KOPT-K1 (cell line): ENCODE data around the gene LAPTM5.

Experiments used
- H3K27ac ChIP-seq: fragments of 200-600 bp; sonication (generic); 2 replicates; pipeline ENCODE4 v1.5.1; 2016; ENCODE audit warnings: antibody characterized with exemption, mild to moderate bottlenecking, low read depth, low read length; ENCODE audit not compliant: poor library complexity, severe bottlenecking
- H3K36me3 ChIP-seq: fragments of 200-600 bp; sonication (generic); 2 replicates; pipeline ENCODE4 v1.5.1; 2017; ENCODE audit warnings: antibody characterized with exemption, mild to moderate bottlenecking, low read length, moderate library complexity; ENCODE audit not compliant: insufficient read depth
- H3K9me3 ChIP-seq: fragments of 200-600 bp; sonication (generic); 2 replicates; pipeline ENCODE4 v1.5.1; 2017; ENCODE audit warnings: antibody characterized with exemption, low read length, mild to moderate bottlenecking; ENCODE audit not compliant: insufficient read depth, poor library complexity, severe bottlenecking

The LAPTM5 gene

DNA sequence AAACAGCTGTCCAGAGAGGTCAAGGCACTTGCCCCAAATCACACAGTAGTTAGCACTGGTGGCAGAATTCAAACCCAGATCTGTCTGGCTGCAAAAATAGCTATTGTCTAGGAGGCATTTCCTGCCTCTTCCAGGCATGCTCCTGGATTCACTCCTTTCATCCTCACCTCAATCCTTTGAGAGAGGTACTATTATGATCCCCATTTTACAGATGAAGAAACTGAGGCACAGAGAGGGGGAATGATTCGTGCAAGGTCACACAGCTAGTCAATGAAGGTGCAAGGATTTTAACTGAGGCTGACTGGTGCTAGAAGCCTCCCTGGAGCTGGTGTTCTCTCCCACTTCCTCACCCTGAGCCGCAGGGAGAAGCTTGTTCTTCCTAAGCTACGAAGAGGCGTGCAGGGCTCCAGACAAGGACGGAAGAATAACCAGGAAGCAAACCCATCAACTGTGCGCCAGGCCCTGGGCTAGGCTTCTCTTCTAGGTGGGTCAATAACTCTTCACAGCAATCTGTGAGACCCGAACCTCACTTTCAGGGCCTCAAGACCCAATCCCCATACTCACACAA lies 631 bp upstream of the LAPTM5 start:
- H3K36me3 ChIP-seq = peaks cover 15% of the 10 kb centered on the region
- H3K27ac ChIP-seq = peak overlapping the region; percentile 95
- H3K9me3 ChIP-seq = no peaks in the 10 kb centered on the region

DNA sequence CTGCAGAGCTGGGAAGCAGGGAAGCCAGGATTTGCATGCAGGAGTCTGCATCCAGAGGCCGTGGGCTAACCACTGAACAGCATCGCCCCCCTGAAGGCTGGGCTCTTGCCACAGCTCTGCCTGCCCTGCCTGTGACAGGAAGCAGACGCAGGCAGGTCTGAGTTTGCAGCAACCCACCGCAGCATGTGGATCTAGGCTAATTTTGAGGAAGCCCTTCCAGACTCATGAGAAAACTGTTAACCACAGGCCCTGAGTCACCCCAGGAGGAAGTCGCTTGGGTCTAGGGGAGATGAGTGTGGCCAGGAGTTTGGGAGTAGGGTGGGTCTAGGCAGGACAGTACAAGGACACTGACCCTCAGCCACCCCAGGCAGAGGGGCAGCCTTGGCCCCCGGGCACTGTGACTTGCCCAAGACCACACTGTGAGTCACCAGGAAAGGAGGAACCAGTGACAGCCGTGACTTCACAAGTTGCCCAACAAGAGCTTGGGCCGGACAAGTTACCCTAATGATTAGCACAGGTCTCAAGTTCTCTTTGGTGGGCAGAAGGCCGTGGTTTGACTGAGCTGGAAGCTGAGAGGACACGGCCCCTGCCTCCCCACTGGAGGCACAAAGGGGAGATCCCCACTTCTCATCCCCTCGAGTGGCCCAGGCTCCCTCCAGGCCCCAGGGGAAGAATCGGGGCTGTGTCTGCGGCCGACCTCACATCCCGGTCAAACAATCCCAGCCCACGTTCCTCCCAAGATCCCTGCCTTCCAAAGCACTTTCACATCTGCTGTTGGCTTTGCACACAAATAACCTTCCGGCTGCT lies 826 bp downstream of the LAPTM5 start:
- peak overlapping the region; percentile 95 for H3K27ac ChIP-seq
- peaks cover 26% of the 10 kb centered on the region for H3K36me3 ChIP-seq
- H3K9me3 ChIP-seq = no peaks in the 10 kb centered on the region

DNA sequence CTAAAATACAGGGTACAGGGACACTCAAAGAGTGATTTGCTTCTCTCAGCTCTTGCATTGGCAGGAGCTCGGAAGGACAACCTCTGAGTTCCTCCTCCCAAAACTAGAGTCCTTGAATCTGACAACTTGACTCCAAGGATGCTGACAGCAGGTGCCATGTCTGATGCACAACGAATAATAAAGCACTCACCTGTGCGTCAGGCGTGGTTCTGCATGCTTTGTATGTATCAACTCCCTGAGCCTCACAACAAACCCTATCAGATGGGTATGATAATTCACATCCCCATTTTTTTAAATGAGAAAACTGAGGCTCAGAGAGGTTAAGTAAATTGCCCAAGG lies 1.4 kb downstream of the LAPTM5 start:
- Histone ChIP-seq H3K9me3 (no peaks in the 10 kb centered on the region), H3K27ac (peak overlapping the region; percentile 95), H3K36me3 (peaks cover 28% of the 10 kb centered on the region)

DNA sequence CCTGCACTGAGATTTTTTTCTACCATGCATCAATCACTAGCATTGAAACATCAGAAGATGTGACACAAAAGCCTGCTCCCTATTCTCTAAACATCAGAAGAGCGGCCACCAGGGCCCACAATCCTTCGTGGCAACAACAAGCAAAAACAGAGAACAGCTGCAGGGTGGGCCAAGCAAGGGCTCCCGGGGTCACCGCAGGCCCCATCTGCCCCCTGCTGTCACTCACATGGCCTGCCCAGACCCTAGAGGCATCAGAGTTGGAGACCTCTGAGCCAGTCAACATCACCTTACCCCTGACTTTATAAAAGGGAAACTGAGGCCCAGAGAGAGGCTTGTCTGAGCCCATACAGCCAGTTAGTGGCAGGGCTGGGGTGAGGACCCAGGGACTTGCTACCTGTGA lies 1.8 kb downstream of the LAPTM5 start:
- Histone ChIP-seq H3K9me3 (no peaks in the 10 kb centered on the region), H3K27ac (peak overlapping the region; percentile 95), H3K36me3 (peaks cover 28% of the 10 kb centered on the region)

DNA sequence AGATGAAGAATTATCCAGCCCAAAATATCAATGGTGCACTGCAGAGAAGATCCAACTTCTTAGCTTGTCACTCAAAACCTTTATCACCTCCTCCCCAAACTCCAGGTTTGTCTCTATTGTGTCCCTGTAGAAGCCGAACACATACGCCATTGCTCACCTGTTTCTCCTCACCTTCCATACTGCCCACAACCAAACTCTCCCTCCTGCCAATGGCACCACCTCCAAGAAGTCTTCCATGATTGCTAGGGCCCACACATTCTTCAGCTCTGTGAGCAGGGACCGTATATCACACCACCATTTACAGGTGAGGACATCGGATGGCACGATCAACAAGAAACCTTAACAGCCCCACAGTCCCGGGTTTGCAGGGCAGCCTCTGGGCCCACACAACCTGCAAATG lies 2.2 kb downstream of the LAPTM5 start:
- Histone ChIP-seq H3K36me3 (peaks cover 28% of the 10 kb centered on the region), H3K27ac (peak overlapping the region; percentile 95), H3K9me3 (no peaks in the 10 kb centered on the region)

DNA sequence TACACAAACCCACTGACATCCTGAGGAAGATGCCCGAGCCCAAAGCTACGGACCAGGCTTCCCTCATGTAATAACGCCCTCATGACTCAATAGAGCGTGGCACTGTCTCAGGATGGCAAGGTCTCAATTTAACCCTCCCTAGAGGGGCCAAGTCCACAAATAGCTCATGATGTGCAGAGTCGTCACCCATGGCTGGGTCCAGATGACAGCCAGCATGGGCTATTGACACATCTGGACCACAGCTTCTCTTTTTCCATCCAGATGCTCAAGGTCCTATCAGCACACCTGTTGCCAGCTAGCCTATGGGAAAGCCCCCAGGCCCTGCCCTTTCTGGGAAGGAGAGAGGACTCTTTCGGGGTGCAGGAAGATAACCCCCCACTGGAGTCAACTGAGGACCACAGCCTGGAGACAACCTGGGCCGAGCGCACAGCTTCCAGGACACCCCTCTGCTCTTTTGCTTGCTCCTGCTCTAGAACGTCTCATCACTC lies 2.8 kb downstream of the LAPTM5 start:
- Histone ChIP-seq H3K27ac (peak overlapping the region; percentile 95), H3K9me3 (no peaks in the 10 kb centered on the region), H3K36me3 (peaks cover 28% of the 10 kb centered on the region)

DNA sequence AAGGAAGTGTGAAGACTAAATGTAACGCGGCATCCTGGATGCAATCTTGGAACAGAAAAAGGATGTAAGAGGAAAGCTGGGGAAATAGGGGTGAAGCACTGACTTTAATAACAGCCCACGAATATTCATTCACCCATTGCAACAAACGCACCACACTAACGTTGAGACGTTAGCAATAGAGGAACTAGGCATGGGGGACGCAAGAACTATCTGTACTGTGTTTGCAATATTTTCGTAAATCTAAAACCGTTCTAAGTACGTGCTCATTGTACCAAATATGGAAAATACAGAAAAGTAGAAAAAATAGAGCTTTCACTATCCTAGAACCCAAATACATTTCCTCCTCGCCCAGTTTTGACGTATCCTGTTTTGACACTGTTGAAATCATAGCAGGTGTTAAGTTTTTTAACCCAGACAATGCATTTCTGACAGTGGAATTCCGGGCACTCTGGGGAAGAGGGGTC lies 3.9 kb downstream of the LAPTM5 start:
- Histone ChIP-seq H3K9me3 (no peaks in the 10 kb centered on the region), H3K36me3 (peaks cover 37% of the 10 kb centered on the region), H3K27ac (no peak overlapping the region)

DNA sequence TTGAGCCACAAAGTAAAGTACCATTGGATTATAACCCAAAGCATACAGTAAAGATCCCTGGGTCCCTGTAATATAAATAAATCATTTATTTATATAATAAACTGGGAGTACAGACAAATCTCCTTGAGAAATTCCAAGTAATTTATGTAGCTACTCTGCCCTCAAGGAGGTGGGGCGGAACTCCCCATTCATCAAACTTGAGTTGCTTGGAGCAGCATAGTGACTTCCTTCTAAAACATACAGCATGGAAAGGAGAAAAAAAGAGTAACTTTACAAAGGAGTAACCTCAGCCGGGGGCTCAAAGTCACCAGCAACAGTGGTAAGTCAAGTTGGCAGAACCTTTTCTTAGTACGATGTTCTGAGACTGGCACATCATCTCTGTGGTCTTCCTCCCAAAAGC lies 4.5 kb downstream of the LAPTM5 start:
- Histone ChIP-seq H3K36me3 (peaks cover 43% of the 10 kb centered on the region), H3K27ac (no peak overlapping the region), H3K9me3 (no peaks in the 10 kb centered on the region)

DNA sequence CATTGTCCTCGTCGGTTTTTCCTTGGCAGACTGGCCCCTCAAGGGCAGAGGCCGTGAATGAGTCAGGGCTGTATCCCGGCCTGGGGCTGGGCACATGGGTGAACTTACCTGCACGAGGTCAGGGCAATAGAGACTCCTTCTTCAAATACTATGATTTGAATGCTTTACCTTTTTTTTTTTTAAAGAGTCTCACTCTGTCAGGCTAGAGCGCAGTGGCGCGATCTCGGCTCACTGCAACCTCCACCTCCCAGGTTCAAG lies 5.0 kb downstream of the LAPTM5 start:
- no peaks in the 10 kb centered on the region for H3K9me3 ChIP-seq
- H3K36me3 ChIP-seq = peaks cover 48% of the 10 kb centered on the region
- peak overlapping the region; percentile 9 for H3K27ac ChIP-seq

DNA sequence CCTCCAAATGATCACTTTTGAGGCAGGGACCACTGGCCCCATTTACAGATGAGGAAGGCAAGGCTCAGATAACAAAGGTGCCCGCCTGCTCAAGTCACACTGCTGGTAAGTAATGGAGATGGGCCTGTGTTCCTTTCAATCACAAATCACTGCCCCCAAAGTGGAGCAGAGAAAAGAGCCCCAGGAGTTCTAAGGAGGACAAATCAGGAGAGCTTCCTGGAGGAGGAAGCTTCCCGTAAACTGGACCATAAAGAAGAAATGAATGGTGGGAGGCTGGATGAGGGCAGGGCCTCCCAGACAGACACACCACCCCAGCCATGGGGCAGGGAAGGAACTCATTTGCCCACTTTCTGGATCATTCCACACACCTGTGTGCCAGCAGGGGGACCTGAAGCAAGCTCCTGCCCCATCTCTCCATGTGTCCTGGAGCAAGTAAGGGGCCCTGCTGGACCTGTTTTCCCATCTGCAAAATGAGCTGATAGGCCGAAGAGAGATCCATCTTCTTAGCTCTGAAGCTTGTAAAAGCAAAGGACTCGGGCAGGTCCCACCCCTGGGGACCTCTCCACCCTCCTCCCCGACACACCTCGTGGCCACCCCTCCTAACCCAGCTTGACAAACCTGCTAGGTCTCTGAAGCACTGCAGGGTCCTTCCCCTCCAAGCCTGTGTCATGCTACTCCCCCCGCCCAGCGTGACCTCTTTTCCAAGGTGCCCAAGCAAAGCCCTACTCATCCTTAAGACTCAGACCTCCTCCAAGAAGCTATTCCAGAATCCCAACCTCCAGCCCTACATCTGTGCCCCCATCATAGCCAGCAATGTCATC lies 5.5 kb downstream of the LAPTM5 start:
- H3K27ac ChIP-seq = peak overlapping the region; percentile 87
- H3K9me3 ChIP-seq = no peaks in the 10 kb centered on the region
- peaks cover 53% of the 10 kb centered on the region for H3K36me3 ChIP-seq

DNA sequence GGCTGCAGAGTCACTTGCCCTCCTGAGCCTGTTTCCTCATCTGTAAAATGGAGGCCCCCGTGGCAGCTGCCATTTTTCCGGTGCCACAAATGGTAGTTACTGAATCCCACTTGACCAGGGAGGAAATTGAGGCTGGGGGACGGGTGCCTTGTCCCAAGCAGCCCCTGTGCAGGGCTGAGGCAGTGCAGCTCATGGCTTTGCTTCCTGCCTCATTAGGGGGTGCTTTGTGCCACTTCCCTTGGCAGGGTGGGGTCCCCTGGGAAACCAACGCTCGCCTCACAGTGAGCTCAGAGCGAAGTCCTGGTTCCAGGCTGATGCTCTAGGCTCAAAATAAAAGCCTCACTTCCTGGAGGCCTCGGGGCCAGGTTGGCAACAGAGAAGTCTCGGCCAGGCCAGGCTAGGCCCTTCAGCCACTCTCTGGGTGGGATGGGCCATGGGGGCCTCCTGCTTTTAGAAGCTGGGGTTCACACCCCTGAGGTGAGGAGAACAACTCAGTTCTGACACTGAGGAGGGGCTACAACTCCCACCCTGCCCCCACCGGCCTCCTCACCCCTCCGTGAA lies 6.8 kb downstream of the LAPTM5 start:
- H3K27ac ChIP-seq = peak overlapping the region; percentile 87
- H3K36me3 ChIP-seq = peaks cover 52% of the 10 kb centered on the region
- no peaks in the 10 kb centered on the region for H3K9me3 ChIP-seq

DNA sequence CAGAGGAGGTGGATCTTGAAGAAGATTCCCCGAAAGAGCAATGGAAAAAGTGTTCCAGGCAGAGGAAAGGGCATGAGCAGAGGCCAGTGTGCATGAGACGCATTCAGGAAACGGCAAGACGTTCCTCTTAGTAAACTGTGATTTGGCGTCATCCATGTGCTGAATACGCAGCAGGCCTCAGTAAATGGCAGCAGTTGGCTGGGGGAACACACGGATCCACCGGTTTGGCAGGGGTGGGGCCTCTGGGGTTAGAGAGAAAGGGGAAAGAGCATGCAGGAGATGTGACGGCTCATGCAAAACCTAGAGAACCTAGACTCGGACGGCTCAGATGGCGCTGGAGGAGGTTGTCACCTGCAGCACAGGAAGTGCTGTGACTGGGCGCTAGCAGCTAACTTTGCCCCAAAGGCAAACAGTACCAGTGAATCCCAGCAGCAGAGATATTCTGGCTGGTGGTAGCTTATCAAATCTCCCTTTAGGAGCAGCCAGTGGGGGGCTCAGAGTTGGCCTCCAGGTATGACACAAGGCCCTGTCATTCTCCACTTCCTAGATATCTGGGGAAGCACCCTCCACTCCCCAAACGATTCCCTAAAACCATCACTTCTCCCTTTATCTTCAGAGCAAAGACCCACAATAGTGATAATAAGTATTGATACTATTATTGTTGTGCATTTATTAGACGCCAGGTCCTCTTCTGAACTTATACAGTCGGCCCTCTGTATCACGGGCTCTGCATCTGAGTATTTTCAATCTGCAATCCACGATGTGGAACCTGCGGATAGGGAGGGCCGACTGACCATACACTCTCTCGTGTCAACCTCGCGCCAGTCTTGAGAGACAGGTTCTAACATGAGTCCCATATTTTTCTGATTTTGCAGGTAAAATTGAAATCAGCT lies 7.6 kb downstream of the LAPTM5 start:
- H3K27ac ChIP-seq = peak overlapping the region; percentile 87
- no peaks in the 10 kb centered on the region for H3K9me3 ChIP-seq
- peaks cover 44% of the 10 kb centered on the region for H3K36me3 ChIP-seq

DNA sequence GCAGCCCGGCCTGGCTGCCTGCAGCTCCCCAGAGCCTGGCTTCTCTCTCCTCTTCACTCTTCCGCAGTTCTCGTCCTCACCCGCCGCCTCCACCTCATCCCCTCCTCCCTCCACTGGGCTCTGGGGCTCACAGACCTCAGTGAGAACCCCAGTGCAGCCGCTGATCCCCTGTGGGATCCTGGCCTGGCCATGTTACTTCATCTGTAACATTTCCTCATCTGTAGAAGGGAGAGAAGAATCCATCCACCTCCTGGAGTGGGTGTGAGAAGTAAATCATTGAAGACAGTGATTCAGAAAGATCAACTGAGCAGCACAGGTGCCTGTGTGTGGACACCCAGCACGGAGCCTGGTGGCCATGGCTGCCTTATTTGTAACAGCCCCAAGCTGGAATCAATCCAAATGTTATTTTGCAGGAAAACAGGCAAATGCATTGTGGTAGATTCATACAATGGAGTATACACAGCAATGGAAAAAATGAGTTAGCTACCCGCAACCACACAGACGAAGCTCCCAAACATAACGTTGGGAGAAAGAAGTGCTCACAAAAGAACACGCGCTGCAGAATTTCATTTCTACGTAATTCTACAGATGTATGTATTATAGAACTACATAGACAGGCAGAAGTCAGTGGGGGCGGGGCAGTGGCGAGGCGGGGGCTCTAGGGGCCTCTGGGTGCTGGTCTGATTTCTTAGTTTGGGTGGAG lies 8.7 kb downstream of the LAPTM5 start:
- Histone ChIP-seq H3K27ac (peak overlapping the region; percentile 87), H3K36me3 (peaks cover 40% of the 10 kb centered on the region)

DNA sequence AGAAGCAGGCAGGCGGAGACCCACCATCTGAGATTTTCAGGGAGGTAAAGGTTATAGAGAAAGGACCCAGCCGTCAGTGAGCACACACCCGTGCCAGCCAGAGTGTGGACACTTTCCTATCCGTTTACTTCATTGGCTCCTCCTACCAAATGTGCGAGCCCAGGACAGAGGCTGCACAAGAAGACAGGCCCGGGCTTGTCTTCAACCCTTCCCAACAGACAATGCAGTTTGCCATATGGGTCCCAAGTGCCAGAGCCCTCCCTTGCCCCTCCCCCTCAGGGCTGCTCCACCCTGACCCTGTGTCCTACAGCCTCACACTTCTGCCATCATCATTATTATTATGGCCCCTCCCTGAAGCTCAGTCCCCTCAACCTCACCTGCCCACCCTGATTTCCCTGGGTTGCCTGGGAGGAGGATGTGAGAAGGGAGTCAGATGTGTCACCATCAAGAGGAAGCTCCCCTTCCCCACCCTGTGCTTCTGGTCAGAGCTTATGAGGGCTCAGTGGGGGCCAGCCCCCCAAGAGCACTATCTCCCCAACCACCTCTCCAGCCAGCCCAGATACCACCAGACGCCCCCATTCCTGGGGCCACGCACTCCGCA lies 9.4 kb downstream of the LAPTM5 start:
- Histone ChIP-seq H3K36me3 (peaks cover 40% of the 10 kb centered on the region), H3K27ac (peak overlapping the region; percentile 87), H3K9me3 (no peaks in the 10 kb centered on the region)

More for the DNA sequence above, 8.7 kb downstream of the LAPTM5 start:
- H3K9me3 ChIP-seq = no peaks in the 10 kb centered on the region
